HG02870 (cell line): ENCODE measurements around the gene RPLP1.

ENCODE experiments used
- ATAC-seq: cut with Tn5 transposase; IDR thresholded peaks from one replicate; pipeline ENCODE4 v1.9.1; 2021; ENCODE audit warnings: mild to moderate bottlenecking, moderate library complexity; ENCODE audit not compliant: unreplicated experiment

Gene RPLP1

GRCh38 chr15:69452692-69453521 is at the start of gene RPLP1:
Gene RPLP1, plus strand, starts transcription at chr15:69452818. Its CDS starts 131 bp downstream, at chr15:69452949.
- peak; percentile 73 for ATAC-seq

- ATAC-seq: no peak
These were observed 49.0 kb upstream of the RPLP1 start for GRCh38 chr15:69403594-69403993.

GRCh38 chr15:69405110-69405509 is 47.5 kb upstream of the RPLP1 start:
- no peak for ATAC-seq

- no peak for ATAC-seq
These were observed 44.8 kb upstream of the RPLP1 start for GRCh38 chr15:69407719-69408400.

- ATAC-seq: no peak
These were observed 43.8 kb upstream of the RPLP1 start for GRCh38 chr15:69408841-69409240.

GRCh38 chr15:69410248-69410874 is 42.3 kb upstream of the RPLP1 start:
- no peak for ATAC-seq

GRCh38 chr15:69412274-69412673 is 40.3 kb upstream of the RPLP1 start:
- no peak for ATAC-seq

- ATAC-seq: no peak
These were observed 39.9 kb upstream of the RPLP1 start for GRCh38 chr15:69412701-69413100.

- ATAC-seq: peak; percentile 91
These were observed 38.6 kb upstream of the RPLP1 start, which contains the start of gene KIF23 for GRCh38 chr15:69413822-69414700. Gene KIF23, plus strand, starts transcription at chr15:69414349. Its CDS starts 117 bp downstream, at chr15:69414466.

GRCh38 chr15:69414701-69415167 is 37.9 kb upstream of the RPLP1 start:
- ATAC-seq: peak; percentile 31

- ATAC-seq: no peak
These were observed 37.2 kb upstream of the RPLP1 start for GRCh38 chr15:69415381-69415780.

- no peak for ATAC-seq
These were observed 35.0 kb upstream of the RPLP1 start for GRCh38 chr15:69417581-69417980.

GRCh38 chr15:69421498-69421897 is 31.1 kb upstream of the RPLP1 start:
- no peak for ATAC-seq

- no peak for ATAC-seq
These were observed 30.2 kb upstream of the RPLP1 start for GRCh38 chr15:69422336-69422895.

- ATAC-seq: no peak
These were observed 28.6 kb upstream of the RPLP1 start for GRCh38 chr15:69424001-69424400.

GRCh38 chr15:69424748-69425413 is 27.7 kb upstream of the RPLP1 start:
- no peak for ATAC-seq

GRCh38 chr15:69433831-69434230 is 18.8 kb upstream of the RPLP1 start:
- ATAC-seq: no peak

GRCh38 chr15:69434238-69434637 is 18.4 kb upstream of the RPLP1 start:
- no peak for ATAC-seq

GRCh38 chr15:69434679-69435078 is 17.9 kb upstream of the RPLP1 start:
- ATAC-seq: no peak

GRCh38 chr15:69435985-69436384 is 16.6 kb upstream of the RPLP1 start:
- no peak for ATAC-seq
